ENCODE measurements around the gene LCP1. TPM values are rescaled to one million over a fixed set of nuclear protein-coding genes. Genes with fewer than 3 reads are reported as not detected.

LCP1 gene
- total and polyA plus RNA-seq, 2 of the 13 experiments (the other 11 are each of a cell fraction or from before 2014, with no cell fraction given) = 1.6 TPM

DNA sequence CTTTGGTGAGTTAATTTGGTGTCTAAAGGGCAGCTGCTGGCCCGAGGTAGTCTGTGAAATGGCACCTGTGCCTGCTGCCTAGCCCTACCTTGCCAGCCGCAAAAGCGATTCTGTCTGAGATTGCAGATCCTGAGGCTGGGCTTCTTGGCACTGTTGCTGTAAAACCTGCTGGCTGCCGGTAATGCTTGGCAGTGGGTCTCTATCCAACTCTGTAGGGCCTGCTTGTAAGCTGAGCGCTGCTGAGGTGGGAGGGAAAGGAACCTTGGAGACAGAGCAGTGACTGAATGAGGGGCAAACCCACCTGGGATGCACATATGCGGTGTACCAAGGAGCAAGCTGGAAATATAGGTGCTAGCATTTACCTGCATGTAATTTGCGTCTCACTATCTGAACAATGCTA is 11.7 kb downstream of the LCP1 start:
- no peaks in the 10 kb centered on the region for H3K79me2 ChIP-seq (ENCODE audit: insufficient read depth, low read length)
- ATAC-seq = peak; percentile 26
- H3K9ac ChIP-seq (ENCODE audit: insufficient read depth, low read depth, low read length) = no peak overlapping the region
- in situ Hi-C loops (cut with HindIII; ENCODE audit: extremely low pct_ligation_motif_present, low pct_unique_long_range_greater_than_20kb) = no loop called here
- no TSS peak for BruUV-seq (replicated peaks)
- no peaks in the 10 kb centered on the region for H3K9me3 ChIP-seq (ENCODE audit: low read length)
- H3K36me3 ChIP-seq (replicated peaks in 1 of 2; ENCODE audit: control insufficient read depth in 1 of 2, insufficient read depth in 2 of 2, low read length in 2 of 2) = no peaks in the 10 kb centered on the region
- H4K20me1 ChIP-seq (ENCODE audit: insufficient read depth, low read length) = no peaks in the 10 kb centered on the region
- TF ChIP-seq ZNF616 (CRISPR knock-in tag; IDR thresholded peaks at IDR 0.05; ENCODE audit: low read depth) = no peak
- TF ChIP-seq, protein P1, sequence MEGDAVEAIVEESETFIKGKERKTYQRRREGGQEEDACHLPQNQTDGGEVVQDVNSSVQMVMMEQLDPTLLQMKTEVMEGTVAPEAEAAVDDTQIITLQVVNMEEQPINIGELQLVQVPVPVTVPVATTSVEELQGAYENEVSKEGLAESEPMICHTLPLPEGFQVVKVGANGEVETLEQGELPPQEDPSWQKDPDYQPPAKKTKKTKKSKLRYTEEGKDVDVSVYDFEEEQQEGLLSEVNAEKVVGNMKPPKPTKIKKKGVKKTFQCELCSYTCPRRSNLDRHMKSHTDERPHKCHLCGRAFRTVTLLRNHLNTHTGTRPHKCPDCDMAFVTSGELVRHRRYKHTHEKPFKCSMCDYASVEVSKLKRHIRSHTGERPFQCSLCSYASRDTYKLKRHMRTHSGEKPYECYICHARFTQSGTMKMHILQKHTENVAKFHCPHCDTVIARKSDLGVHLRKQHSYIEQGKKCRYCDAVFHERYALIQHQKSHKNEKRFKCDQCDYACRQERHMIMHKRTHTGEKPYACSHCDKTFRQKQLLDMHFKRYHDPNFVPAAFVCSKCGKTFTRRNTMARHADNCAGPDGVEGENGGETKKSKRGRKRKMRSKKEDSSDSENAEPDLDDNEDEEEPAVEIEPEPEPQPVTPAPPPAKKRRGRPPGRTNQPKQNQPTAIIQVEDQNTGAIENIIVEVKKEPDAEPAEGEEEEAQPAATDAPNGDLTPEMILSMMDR (CRISPR knock-in tag; IDR thresholded peaks at IDR 0.05) = no peak
- TF ChIP-seq, protein P2, sequence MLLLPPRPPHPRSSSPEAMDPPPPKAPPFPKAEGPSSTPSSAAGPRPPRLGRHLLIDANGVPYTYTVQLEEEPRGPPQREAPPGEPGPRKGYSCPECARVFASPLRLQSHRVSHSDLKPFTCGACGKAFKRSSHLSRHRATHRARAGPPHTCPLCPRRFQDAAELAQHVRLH (CRISPR knock-in tag; IDR thresholded peaks at IDR 0.05; ENCODE audit: borderline replicate concordance, low read depth) = no peak
- TF ChIP-seq CBFB (CRISPR knock-in tag; IDR thresholded peaks at IDR 0.05) = no peak
- TF ChIP-seq, protein P3, sequence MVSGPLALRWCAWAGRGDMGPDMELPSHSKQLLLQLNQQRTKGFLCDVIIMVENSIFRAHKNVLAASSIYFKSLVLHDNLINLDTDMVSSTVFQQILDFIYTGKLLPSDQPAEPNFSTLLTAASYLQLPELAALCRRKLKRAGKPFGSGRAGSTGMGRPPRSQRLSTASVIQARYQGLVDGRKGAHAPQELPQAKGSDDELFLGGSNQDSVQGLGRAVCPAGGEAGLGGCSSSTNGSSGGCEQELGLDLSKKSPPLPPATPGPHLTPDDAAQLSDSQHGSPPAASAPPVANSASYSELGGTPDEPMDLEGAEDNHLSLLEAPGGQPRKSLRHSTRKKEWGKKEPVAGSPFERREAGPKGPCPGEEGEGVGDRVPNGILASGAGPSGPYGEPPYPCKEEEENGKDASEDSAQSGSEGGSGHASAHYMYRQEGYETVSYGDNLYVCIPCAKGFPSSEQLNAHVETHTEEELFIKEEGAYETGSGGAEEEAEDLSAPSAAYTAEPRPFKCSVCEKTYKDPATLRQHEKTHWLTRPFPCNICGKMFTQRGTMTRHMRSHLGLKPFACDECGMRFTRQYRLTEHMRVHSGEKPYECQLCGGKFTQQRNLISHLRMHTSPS (CRISPR knock-in tag; IDR thresholded peaks at IDR 0.05; ENCODE audit: low read depth) = no peak
- TF ChIP-seq BCL6 (CRISPR knock-in tag; IDR thresholded peaks at IDR 0.05) = no peak
- no peak for TF ChIP-seq ZNF644 (CRISPR knock-in tag; IDR thresholded peaks at IDR 0.05; ENCODE audit: low read depth)
- no peak for TF ChIP-seq ZNF879 (CRISPR knock-in tag; IDR thresholded peaks at IDR 0.05)
- TF ChIP-seq ARID2 (CRISPR knock-in tag; IDR thresholded peaks at IDR 0.05; ENCODE audit: borderline replicate concordance) = no peak
- TF ChIP-seq SRF (IDR thresholded peaks at IDR 0.05; ENCODE audit: low read depth, low read length) = no peak
- no peak for TF ChIP-seq ZNF20 (CRISPR knock-in tag; IDR thresholded peaks at IDR 0.05)
- no peak for TF ChIP-seq CENPX (CRISPR knock-in tag; IDR thresholded peaks at IDR 0.05)
- TF ChIP-seq RARA (CRISPR knock-in tag; IDR thresholded peaks at IDR 0.05) = no peak
- TF ChIP-seq, protein P4, sequence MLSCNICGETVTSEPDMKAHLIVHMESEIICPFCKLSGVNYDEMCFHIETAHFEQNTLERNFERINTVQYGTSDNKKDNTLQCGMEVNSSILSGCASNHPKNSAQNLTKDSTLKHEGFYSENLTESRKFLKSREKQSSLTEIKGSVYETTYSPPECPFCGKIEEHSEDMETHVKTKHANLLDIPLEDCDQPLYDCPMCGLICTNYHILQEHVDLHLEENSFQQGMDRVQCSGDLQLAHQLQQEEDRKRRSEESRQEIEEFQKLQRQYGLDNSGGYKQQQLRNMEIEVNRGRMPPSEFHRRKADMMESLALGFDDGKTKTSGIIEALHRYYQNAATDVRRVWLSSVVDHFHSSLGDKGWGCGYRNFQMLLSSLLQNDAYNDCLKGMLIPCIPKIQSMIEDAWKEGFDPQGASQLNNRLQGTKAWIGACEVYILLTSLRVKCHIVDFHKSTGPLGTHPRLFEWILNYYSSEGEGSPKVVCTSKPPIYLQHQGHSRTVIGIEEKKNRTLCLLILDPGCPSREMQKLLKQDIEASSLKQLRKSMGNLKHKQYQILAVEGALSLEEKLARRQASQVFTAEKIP (CRISPR knock-in tag; IDR thresholded peaks at IDR 0.05; ENCODE audit: borderline replicate concordance) = no peak
- no peak for TF ChIP-seq RAD51 (IDR thresholded peaks at IDR 0.05; ENCODE audit: borderline replicate concordance)
- no peak for TF ChIP-seq SRSF4 (IDR thresholded peaks at IDR 0.05; ENCODE audit: low read depth, low read length, poor library complexity, severe bottlenecking)
- TF ChIP-seq, protein P5, sequence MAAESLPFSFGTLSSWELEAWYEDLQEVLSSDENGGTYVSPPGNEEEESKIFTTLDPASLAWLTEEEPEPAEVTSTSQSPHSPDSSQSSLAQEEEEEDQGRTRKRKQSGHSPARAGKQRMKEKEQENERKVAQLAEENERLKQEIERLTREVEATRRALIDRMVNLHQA (CRISPR knock-in tag; IDR thresholded peaks at IDR 0.05) = no peak
- TF ChIP-seq POLR2AphosphoS5 (IDR thresholded peaks at IDR 0.05; ENCODE audit: low read depth, low read length) = no peak
- no peak for TF ChIP-seq AHR (CRISPR knock-in tag; IDR thresholded peaks at IDR 0.05)
- TF ChIP-seq KDM5A (IDR thresholded peaks at IDR 0.05; ENCODE audit: borderline replicate concordance, low read length) = no peak
- WGBS (ENCODE audit: low lambda C conversion rate) = 58% methylated on average over 7 of the region's 7 CpGs
- peaks cover 0 to 4% of the 10 kb centered on the region in 2 experiments; a peak in 1 of 5 replicates for H3K27me3 ChIP-seq (ENCODE audit: control insufficient read depth in 1 of 2, insufficient read depth in 2 of 2, low read length in 2 of 2)
- FAIRE-seq = no peak
- POLR2A ChIA-PET = no interaction called here
- CTCF ChIA-PET (ENCODE audit: low intra/inter-chr PET ratio, low total read pairs) = no interaction called here
- H3K4me1 ChIP-seq (ENCODE audit: insufficient read depth, low read length) = peaks cover 12% of the 10 kb centered on the region; the same call in 1 of the 2 replicates
- DNase-seq (ENCODE audit: low spot score) = no peak
- no peak overlapping the region for H3K4me2 ChIP-seq (ENCODE audit: low read depth, low read length)
- H3K27ac ChIP-seq (ENCODE audit: extremely low read length, insufficient read depth, low read length) = no peak overlapping the region
- no peak overlapping the region for H2AFZ ChIP-seq (ENCODE audit: low read length)
- intact Hi-C loops (cut with micrococcal nuclease; ENCODE audit: unreplicated experiment) = no loop called here
- no peak overlapping the region for H3K4me3 ChIP-seq (replicated peaks in 1 of 3; ENCODE audit: insufficient read depth in 1 of 3, low read depth in 2 of 3, low read length in 3 of 3)
